Transverse colon (tissue), 4 donors: Measurements from ENCODE around the gene KLK3.

Source experiments
- CTCF ChIP-seq, 5 experiments: fragments of 200-600 bp in 3 of 5; fragments of 450-650 bp in 2 of 5; sonication (generic) in 3 of 5; IDR thresholded peaks; 1 replicate in 2 of 5; 2 replicates in 3 of 5; pipeline ENCODE4 v1.5.1; 2016 to 2017; ENCODE audit warnings: antibody characterized with exemption in 5 of 5, inconsistent platforms in 3 of 5, mild to moderate bottlenecking in 2 of 5, moderate library complexity in 1 of 5
- EP300 ChIP-seq: sonication (generic); formaldehyde crosslinking; IDR thresholded peaks from one replicate; pipeline ENCODE4 v1.6.1; 2017; ENCODE audit warnings: antibody characterized with exemption, low read depth
- POLR2A ChIP-seq: fragments of 450-650 bp; IDR thresholded peaks from one replicate; pipeline ENCODE4 v1.6.1; 2016; ENCODE audit warnings: antibody characterized with exemption, mild to moderate bottlenecking, moderate library complexity
- POLR2AphosphoS5 ChIP-seq, 3 donors: sonication (generic); formaldehyde crosslinking; IDR thresholded peaks; one replicate each; pipeline ENCODE4 v1.6.1; 2016; ENCODE audit warnings: antibody characterized with exemption in 3 of 3

GRCh38 chr19:50814883-50815282 is 39.8 kb upstream of the KLK3 start:
- TF ChIP-seq EP300 (no peak), CTCF (IDR thresholded peaks at IDR 0.05) (no peak), POLR2A (no peak), POLR2AphosphoS5 (IDR thresholded peaks at IDR 0.05) (no peak)
